HG03060 (cell line): Measurements from ENCODE around the gene AIPL1.

Source experiments
- ATAC-seq: cut with Tn5 transposase; IDR thresholded peaks from one replicate; pipeline ENCODE4 v1.9.1; 2021; ENCODE audit warnings: low read depth, moderate number of reproducible peaks; ENCODE audit not compliant: unreplicated experiment

AIPL1 gene

GRCh38 chr17:6468051-6468790 lies 33.3 kb upstream of the AIPL1 start:
- no peak for ATAC-seq

- no peak for ATAC-seq
Measured at GRCh38 chr17:6467567-6467966, 32.6 kb upstream of the AIPL1 start.

GRCh38 chr17:6465206-6466003 lies 30.5 kb upstream of the AIPL1 start:
- no peak for ATAC-seq

GRCh38 chr17:6464446-6465041 lies 29.6 kb upstream of the AIPL1 start:
- no peak for ATAC-seq

- no peak for ATAC-seq
Measured at GRCh38 chr17:6463616-6464445, 28.9 kb upstream of the AIPL1 start.

- no peak for ATAC-seq
Measured at GRCh38 chr17:6462692-6463091, 27.8 kb upstream of the AIPL1 start.

- no peak for ATAC-seq
Measured at GRCh38 chr17:6461792-6462524, 27.0 kb upstream of the AIPL1 start.

- no peak for ATAC-seq
Measured at GRCh38 chr17:6461246-6461645, 26.3 kb upstream of the AIPL1 start.

- ATAC-seq = no peak
Measured at GRCh38 chr17:6460531-6461161, 25.7 kb upstream of the AIPL1 start.

- no peak for ATAC-seq
Measured at GRCh38 chr17:6458460-6458950, 23.6 kb upstream of the AIPL1 start.

- ATAC-seq = no peak
Measured at GRCh38 chr17:6457688-6458459, 23.0 kb upstream of the AIPL1 start.

- ATAC-seq = no peak
Measured at GRCh38 chr17:6456914-6457687, 22.2 kb upstream of the AIPL1 start.

- no peak for ATAC-seq
Measured at GRCh38 chr17:6456321-6456720, 21.4 kb upstream of the AIPL1 start.

GRCh38 chr17:6455321-6455705 lies 20.4 kb upstream of the AIPL1 start:
- ATAC-seq = no peak

- no peak for ATAC-seq
Measured at GRCh38 chr17:6454495-6455320, 19.8 kb upstream of the AIPL1 start.

- no peak for ATAC-seq
Measured at GRCh38 chr17:6453279-6454024, 18.5 kb upstream of the AIPL1 start.
